ENCODE results near the gene PDGFRB. TPM values are rescaled to one million over a fixed set of nuclear protein-coding genes. Genes with fewer than 3 reads are reported as not detected.

The PDGFRB gene
- total RNA-seq, 1 experiment from 2014 or later: 0.34 TPM

DNA sequence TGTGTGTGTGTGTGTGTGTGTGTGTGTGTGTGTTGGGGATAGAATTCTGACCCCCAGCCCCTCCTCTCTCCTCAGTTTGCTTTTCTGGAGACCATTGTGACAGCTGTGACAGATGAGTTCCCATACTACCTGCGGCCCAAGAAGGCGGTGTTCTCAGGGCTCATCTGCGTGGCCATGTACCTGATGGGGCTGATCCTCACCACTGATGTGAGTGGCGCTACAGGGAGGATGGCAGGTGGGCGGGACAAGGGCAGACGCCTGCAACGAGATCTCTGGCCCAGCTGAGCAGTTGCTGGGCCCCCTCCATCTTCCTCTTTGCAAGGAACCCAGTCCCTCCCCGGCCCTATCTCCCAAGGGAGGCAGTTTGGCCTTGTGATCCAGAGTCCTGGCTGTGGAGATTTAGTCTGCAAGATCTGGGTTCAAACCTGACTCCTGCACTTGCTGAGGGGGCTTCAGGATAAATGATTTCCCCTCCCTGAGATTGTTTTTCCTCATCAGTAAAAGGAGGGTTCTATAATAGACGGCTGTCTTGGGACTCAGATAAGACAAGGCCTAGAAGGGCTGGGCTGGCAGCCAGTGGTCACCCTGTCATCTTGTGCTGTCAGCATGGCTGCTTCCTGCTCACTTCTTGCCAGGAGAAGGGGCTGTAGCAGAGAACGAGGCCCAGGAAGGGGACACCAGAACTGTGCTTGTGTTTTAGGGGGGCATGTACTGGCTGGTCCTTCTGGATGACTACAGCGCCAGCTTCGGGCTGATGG lies 48.4 kb upstream of the PDGFRB start:
- intact Hi-C loops (cut with micrococcal nuclease): no loop called here
- BruUV-seq (replicated peaks): no TSS peak
- DNase-seq (ENCODE audit: low read depth, low spot score) (no peak), ATAC-seq (no peak)
- H3K4me3 ChIP-seq (replicated peaks in 1 of 2; ENCODE audit: low read depth in 1 of 2, low read length in 2 of 2): no peak overlapping the region
- H2AFZ ChIP-seq (ENCODE audit: low read depth, low read length, poor library complexity, severe bottlenecking): no peak overlapping the region
- TF ChIP-seq YY1 (IDR thresholded peaks at IDR 0.05; ENCODE audit: extremely low read depth, insufficient replicate concordance, low read depth, low read length) (no peak), ZFX (IDR thresholded peaks at IDR 0.05) (no peak), SP1 (IDR thresholded peaks at IDR 0.05; ENCODE audit: low read depth) (no peak), ELF1 (IDR thresholded peaks at IDR 0.05; ENCODE audit: borderline replicate concordance, low read depth) (no peak), EZH2phosphoT487 (IDR thresholded peaks at IDR 0.05; ENCODE audit: borderline replicate concordance) (no peak), POLR2AphosphoS5 (IDR thresholded peaks at IDR 0.05; ENCODE audit: low read depth, low read length) (no peak), FOSL1 (IDR thresholded peaks at IDR 0.05; ENCODE audit: low read depth) (no peak), CEBPB (IDR thresholded peaks at IDR 0.05; ENCODE audit: low read depth) (no peak), EGR1 (IDR thresholded peaks at IDR 0.05; ENCODE audit: low read depth) (no peak)
- TF ChIP-seq, protein P1, sequence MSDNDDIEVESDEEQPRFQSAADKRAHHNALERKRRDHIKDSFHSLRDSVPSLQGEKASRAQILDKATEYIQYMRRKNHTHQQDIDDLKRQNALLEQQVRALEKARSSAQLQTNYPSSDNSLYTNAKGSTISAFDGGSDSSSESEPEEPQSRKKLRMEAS (IDR thresholded peaks at IDR 0.05): no peak
- H3K4me1 ChIP-seq (ENCODE audit: control insufficient read depth in 1 of 2, insufficient read depth in 2 of 2, low read length in 2 of 2): peaks cover 0 to 9% of the 10 kb centered on the region in 2 experiments; a peak in 2 of 4 replicates
- H4K20me1 ChIP-seq (ENCODE audit: insufficient read depth): no peaks in the 10 kb centered on the region
- peaks cover 2% of the 10 kb centered on the region; the same call in 1 of the 2 replicates for H3K27me3 ChIP-seq (ENCODE audit: insufficient read depth, low read length)
- no peak overlapping the region for H3K9ac ChIP-seq (ENCODE audit: low read length)
- no peaks in the 10 kb centered on the region for H3K9me2 ChIP-seq (ENCODE audit: insufficient read depth)
- H3K9me3 ChIP-seq (ENCODE audit: control insufficient read depth in 1 of 2, insufficient read depth in 1 of 2, low read depth in 1 of 2, low read length in 2 of 2): no peaks in the 10 kb centered on the region
- no peak overlapping the region for H3K4me2 ChIP-seq (ENCODE audit: low read length)
- H3K79me2 ChIP-seq (ENCODE audit: insufficient read depth, low read length): no peaks in the 10 kb centered on the region
- POLR2A ChIA-PET: no interaction called here
- CTCF ChIA-PET: no interaction called here
- RAD21 ChIA-PET (ENCODE audit: low non-redundant PET in 1 of 2, low total read pairs in 2 of 2, uncharacterized antibody in 2 of 2, unreplicated experiment in 2 of 2): no interaction called here
- no peak overlapping the region for H3K27ac ChIP-seq (ENCODE audit: low read depth, low read length)
- no peaks in the 10 kb centered on the region for H3K36me3 ChIP-seq (ENCODE audit: control insufficient read depth in 1 of 2, insufficient read depth in 2 of 2, low read length in 2 of 2)

DNA sequence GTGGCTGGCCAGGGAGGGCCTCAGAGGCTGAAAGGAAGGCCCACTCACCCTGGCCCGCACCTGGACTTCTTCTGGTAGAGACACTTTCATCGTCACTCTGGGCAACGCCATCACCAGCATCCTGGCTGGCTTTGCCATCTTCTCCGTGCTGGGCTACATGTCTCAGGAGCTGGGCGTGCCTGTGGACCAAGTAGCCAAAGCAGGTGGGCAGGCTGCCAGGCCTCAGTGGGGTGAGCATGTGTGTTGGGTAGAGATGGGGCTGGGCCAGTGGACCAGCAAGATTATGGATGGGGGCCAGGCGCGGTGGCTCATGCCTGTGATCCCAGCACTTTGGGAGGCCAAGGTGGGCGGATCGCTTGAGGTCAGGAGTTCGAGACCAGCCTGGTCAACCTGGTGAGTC lies 46.9 kb upstream of the PDGFRB start:
- DNase-seq (ENCODE audit: low read depth, low spot score): no peak
- Histone ChIP-seq H3K4me1 (ENCODE audit: control insufficient read depth in 1 of 2, insufficient read depth in 2 of 2, low read length in 2 of 2) (no peaks in the 10 kb centered on the region), H3K27me3 (ENCODE audit: insufficient read depth, low read length) (peaks cover 2% of the 10 kb centered on the region; the same call in 1 of the 2 replicates), H4K20me1 (ENCODE audit: insufficient read depth) (no peaks in the 10 kb centered on the region), H3K4me2 (ENCODE audit: low read length) (no peak overlapping the region), H3K9me3 (ENCODE audit: control insufficient read depth in 1 of 2, insufficient read depth in 1 of 2, low read depth in 1 of 2, low read length in 2 of 2) (no peaks in the 10 kb centered on the region), H3K79me2 (ENCODE audit: insufficient read depth, low read length) (no peaks in the 10 kb centered on the region), H3K9ac (ENCODE audit: low read length) (no peak overlapping the region), H3K27ac (ENCODE audit: low read depth, low read length) (no peak overlapping the region), H3K9me2 (ENCODE audit: insufficient read depth) (no peaks in the 10 kb centered on the region), H3K36me3 (ENCODE audit: control insufficient read depth in 1 of 2, insufficient read depth in 2 of 2, low read length in 2 of 2) (no peaks in the 10 kb centered on the region), H2AFZ (ENCODE audit: low read depth, low read length, poor library complexity, severe bottlenecking) (no peak overlapping the region), H3K4me3 (replicated peaks in 1 of 2; ENCODE audit: low read depth in 1 of 2, low read length in 2 of 2) (no peak overlapping the region)
- BruUV-seq (replicated peaks): no TSS peak
- TF ChIP-seq, protein P2, sequence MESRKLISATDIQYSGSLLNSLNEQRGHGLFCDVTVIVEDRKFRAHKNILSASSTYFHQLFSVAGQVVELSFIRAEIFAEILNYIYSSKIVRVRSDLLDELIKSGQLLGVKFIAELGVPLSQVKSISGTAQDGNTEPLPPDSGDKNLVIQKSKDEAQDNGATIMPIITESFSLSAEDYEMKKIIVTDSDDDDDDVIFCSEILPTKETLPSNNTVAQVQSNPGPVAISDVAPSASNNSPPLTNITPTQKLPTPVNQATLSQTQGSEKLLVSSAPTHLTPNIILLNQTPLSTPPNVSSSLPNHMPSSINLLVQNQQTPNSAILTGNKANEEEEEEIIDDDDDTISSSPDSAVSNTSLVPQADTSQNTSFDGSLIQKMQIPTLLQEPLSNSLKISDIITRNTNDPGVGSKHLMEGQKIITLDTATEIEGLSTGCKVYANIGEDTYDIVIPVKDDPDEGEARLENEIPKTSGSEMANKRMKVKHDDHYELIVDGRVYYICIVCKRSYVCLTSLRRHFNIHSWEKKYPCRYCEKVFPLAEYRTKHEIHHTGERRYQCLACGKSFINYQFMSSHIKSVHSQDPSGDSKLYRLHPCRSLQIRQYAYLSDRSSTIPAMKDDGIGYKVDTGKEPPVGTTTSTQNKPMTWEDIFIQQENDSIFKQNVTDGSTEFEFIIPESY (IDR thresholded peaks at IDR 0.05; ENCODE audit: extremely low read depth, insufficient replicate concordance, low read length): no peak
- TF ChIP-seq EZH2phosphoT487 (IDR thresholded peaks at IDR 0.05; ENCODE audit: borderline replicate concordance): no peak
- RAD21 ChIA-PET (ENCODE audit: low non-redundant PET in 1 of 2, low total read pairs in 2 of 2, uncharacterized antibody in 2 of 2, unreplicated experiment in 2 of 2): no interaction called here
- CTCF ChIA-PET: no interaction called here
- intact Hi-C loops (cut with micrococcal nuclease): no loop called here
- POLR2A ChIA-PET: no interaction called here
- no peak for ATAC-seq

Data from HCT116 (cell line).